ENCODE data around the gene RMDN2. TPM values are rescaled to one million over a fixed set of nuclear protein-coding genes. Genes with fewer than 3 reads are reported as not detected.

Gene RMDN2
- total RNA-seq, 1 donor = 11.9 TPM

- H3K9me3 ChIP-seq (ENCODE audit: low read depth, low read length) = no peaks in the 10 kb centered on the region
- TF ChIP-seq CTCF (IDR thresholded peaks at IDR 0.05; ENCODE audit: extremely low read depth, low read depth, low read length) = peak; percentile 13
- no peak overlapping the region for H3K27ac ChIP-seq (ENCODE audit: low read depth, low read length)
- H3K4me1 ChIP-seq (ENCODE audit: insufficient read depth, low read length) = peaks cover 16% of the 10 kb centered on the region
- H3K79me2 ChIP-seq (ENCODE audit: insufficient read depth, low read length) = no peaks in the 10 kb centered on the region
- no peak for DNase-seq (ENCODE audit: insufficient read length, low spot score, missing footprints)
- H3K4me2 ChIP-seq (ENCODE audit: insufficient read depth, low read length) = no peak overlapping the region
- no peak overlapping the region for H3K4me3 ChIP-seq (ENCODE audit: insufficient read depth, low read length)
- no peaks in the 10 kb centered on the region for H4K20me1 ChIP-seq (ENCODE audit: insufficient read depth, low read length)
- no peak overlapping the region for H2AFZ ChIP-seq (ENCODE audit: low read length)
- no peaks in the 10 kb centered on the region for H3K36me3 ChIP-seq (ENCODE audit: insufficient read depth, low read length)
- no peaks in the 10 kb centered on the region for H3K27me3 ChIP-seq (ENCODE audit: insufficient read depth, low read length)
Measured at GRCh38 chr2:37896319-37896718, 28.8 kb upstream of the RMDN2 start.

- DNase-seq (ENCODE audit: insufficient read length, low spot score, missing footprints) = no peak
- Histone ChIP-seq H2AFZ (ENCODE audit: low read length) (no peak overlapping the region), H3K27me3 (ENCODE audit: insufficient read depth, low read length) (peaks cover 8% of the 10 kb centered on the region), H3K27ac (ENCODE audit: low read depth, low read length) (no peak overlapping the region), H4K20me1 (ENCODE audit: insufficient read depth, low read length) (no peaks in the 10 kb centered on the region), H3K79me2 (ENCODE audit: insufficient read depth, low read length) (no peaks in the 10 kb centered on the region), H3K4me2 (ENCODE audit: insufficient read depth, low read length) (no peak overlapping the region), H3K9me3 (ENCODE audit: low read depth, low read length) (no peaks in the 10 kb centered on the region), H3K4me1 (ENCODE audit: insufficient read depth, low read length) (peaks cover 14% of the 10 kb centered on the region), H3K36me3 (ENCODE audit: insufficient read depth, low read length) (no peaks in the 10 kb centered on the region), H3K4me3 (ENCODE audit: insufficient read depth, low read length) (no peak overlapping the region)
- TF ChIP-seq CTCF (IDR thresholded peaks at IDR 0.05; ENCODE audit: extremely low read depth, low read depth, low read length) = no peak
Measured at GRCh38 chr2:37897511-37897910, 27.6 kb upstream of the RMDN2 start.

GRCh38 chr2:37898448-37898847 is 26.6 kb upstream of the RMDN2 start:
- no peaks in the 10 kb centered on the region for H3K9me3 ChIP-seq (ENCODE audit: low read depth, low read length)
- no peak for TF ChIP-seq CTCF (IDR thresholded peaks at IDR 0.05; ENCODE audit: extremely low read depth, low read depth, low read length)
- peaks cover 14% of the 10 kb centered on the region for H3K4me1 ChIP-seq (ENCODE audit: insufficient read depth, low read length)
- H4K20me1 ChIP-seq (ENCODE audit: insufficient read depth, low read length) = no peaks in the 10 kb centered on the region
- DNase-seq (ENCODE audit: insufficient read length, low spot score, missing footprints) = no peak
- H3K4me3 ChIP-seq (ENCODE audit: insufficient read depth, low read length) = no peak overlapping the region
- H2AFZ ChIP-seq (ENCODE audit: low read length) = no peak overlapping the region
- H3K79me2 ChIP-seq (ENCODE audit: insufficient read depth, low read length) = no peaks in the 10 kb centered on the region
- no peak overlapping the region for H3K4me2 ChIP-seq (ENCODE audit: insufficient read depth, low read length)
- no peak overlapping the region for H3K27ac ChIP-seq (ENCODE audit: low read depth, low read length)
- no peaks in the 10 kb centered on the region for H3K36me3 ChIP-seq (ENCODE audit: insufficient read depth, low read length)
- peaks cover 11% of the 10 kb centered on the region for H3K27me3 ChIP-seq (ENCODE audit: insufficient read depth, low read length)

- H2AFZ ChIP-seq (ENCODE audit: low read length) = no peak overlapping the region
- no peaks in the 10 kb centered on the region for H3K4me1 ChIP-seq (ENCODE audit: insufficient read depth, low read length)
- no peaks in the 10 kb centered on the region for H3K36me3 ChIP-seq (ENCODE audit: insufficient read depth, low read length)
- H3K27me3 ChIP-seq (ENCODE audit: insufficient read depth, low read length) = peaks cover 11% of the 10 kb centered on the region
- H3K4me2 ChIP-seq (ENCODE audit: insufficient read depth, low read length) = no peak overlapping the region
- no peak overlapping the region for H3K27ac ChIP-seq (ENCODE audit: low read depth, low read length)
- H4K20me1 ChIP-seq (ENCODE audit: insufficient read depth, low read length) = no peaks in the 10 kb centered on the region
- H3K9me3 ChIP-seq (ENCODE audit: low read depth, low read length) = no peaks in the 10 kb centered on the region
- DNase-seq (ENCODE audit: insufficient read length, low spot score, missing footprints) = no peak
- H3K79me2 ChIP-seq (ENCODE audit: insufficient read depth, low read length) = no peaks in the 10 kb centered on the region
- H3K4me3 ChIP-seq (ENCODE audit: insufficient read depth, low read length) = no peak overlapping the region
- TF ChIP-seq CTCF (IDR thresholded peaks at IDR 0.05; ENCODE audit: extremely low read depth, low read depth, low read length) = no peak
Measured at GRCh38 chr2:37902991-37903390, 22.1 kb upstream of the RMDN2 start.
